ENCODE data around the gene VPS37C.

The VPS37C gene

GRCh38 chr11:61141601-61142028 is 19.6 kb downstream of the VPS37C start:
- no peak for DNase-seq (ENCODE audit: low read depth)
- no peak overlapping the region for H3K4me3 ChIP-seq (ENCODE audit: low read depth, low read length)

- no peak overlapping the region for H3K4me3 ChIP-seq (ENCODE audit: low read depth, low read length)
Observed at GRCh38 chr11:61140416-61140815, 20.8 kb downstream of the VPS37C start.

GRCh38 chr11:61139387-61139786 is 21.8 kb downstream of the VPS37C start:
- DNase-seq (ENCODE audit: low read depth), result no peak
- no peak overlapping the region for H3K4me3 ChIP-seq (ENCODE audit: low read depth, low read length)

More at GRCh38 chr11:61140416-61140815, 20.8 kb downstream of the VPS37C start:
- DNase-seq (ENCODE audit: low read depth), result no peak

GRCh38 chr11:61138935-61139334 is 22.3 kb downstream of the VPS37C start:
- peak; percentile 83 for DNase-seq (ENCODE audit: low read depth)
- no peak overlapping the region for H3K4me3 ChIP-seq (ENCODE audit: low read depth, low read length)

- no peak overlapping the region for H3K4me3 ChIP-seq (ENCODE audit: low read depth, low read length)
Observed at GRCh38 chr11:61134801-61135257, 26.4 kb downstream of the VPS37C start.

GRCh38 chr11:61133956-61134662 is 27.1 kb downstream of the VPS37C start:
- no peak for DNase-seq (ENCODE audit: low read depth)
- no peak overlapping the region for H3K4me3 ChIP-seq (ENCODE audit: low read depth, low read length)

More at GRCh38 chr11:61134801-61135257, 26.4 kb downstream of the VPS37C start:
- DNase-seq (ENCODE audit: low read depth), result no peak

- DNase-seq (ENCODE audit: low read depth), result no peak
- no peak overlapping the region for H3K4me3 ChIP-seq (ENCODE audit: low read depth, low read length)
Observed at GRCh38 chr11:61133145-61133544, 28.1 kb downstream of the VPS37C start.

GRCh38 chr11:61132646-61133045 is 28.6 kb downstream of the VPS37C start:
- no peak for DNase-seq (ENCODE audit: low read depth)
- no peak overlapping the region for H3K4me3 ChIP-seq (ENCODE audit: low read depth, low read length)

GRCh38 chr11:61131998-61132555 is 29.1 kb downstream of the VPS37C start:
- no peak overlapping the region for H3K4me3 ChIP-seq (ENCODE audit: low read depth, low read length)
- DNase-seq (ENCODE audit: low read depth), result no peak

- DNase-seq (ENCODE audit: low read depth), result no peak
- no peak overlapping the region for H3K4me3 ChIP-seq (ENCODE audit: low read depth, low read length)
Observed at GRCh38 chr11:61131586-61131985, 29.6 kb downstream of the VPS37C start.

- DNase-seq (ENCODE audit: low read depth), result peak; percentile 4
- H3K4me3 ChIP-seq (ENCODE audit: low read depth, low read length), result no peak overlapping the region
Observed at GRCh38 chr11:61131186-61131585, 30.0 kb downstream of the VPS37C start.

- no peak overlapping the region for H3K4me3 ChIP-seq (ENCODE audit: low read depth, low read length)
- DNase-seq (ENCODE audit: low read depth), result peak; percentile 60
Observed at GRCh38 chr11:61129639-61130523, 31.3 kb downstream of the VPS37C start.

GRCh38 chr11:61128947-61129638 is 32.1 kb downstream of the VPS37C start:
- no peak overlapping the region for H3K4me3 ChIP-seq (ENCODE audit: low read depth, low read length)
- DNase-seq (ENCODE audit: low read depth), result no peak

GRCh38 chr11:61127991-61128390 is 33.2 kb downstream of the VPS37C start:
- H3K4me3 ChIP-seq (ENCODE audit: low read depth, low read length), result no peak overlapping the region
- no peak for DNase-seq (ENCODE audit: low read depth)

GRCh38 chr11:61126256-61126655 is 35.0 kb downstream of the VPS37C start:
- no peak for DNase-seq (ENCODE audit: low read depth)
- H3K4me3 ChIP-seq (ENCODE audit: low read depth, low read length), result no peak overlapping the region

- DNase-seq (ENCODE audit: low read depth), result no peak
- H3K4me3 ChIP-seq (ENCODE audit: low read depth, low read length), result no peak overlapping the region
Observed at GRCh38 chr11:61125310-61125684, 35.9 kb downstream of the VPS37C start.

- DNase-seq (ENCODE audit: low read depth), result no peak
- no peak overlapping the region for H3K4me3 ChIP-seq (ENCODE audit: low read depth, low read length)
Observed at GRCh38 chr11:61124574-61125309, 36.5 kb downstream of the VPS37C start.

- no peak for DNase-seq (ENCODE audit: low read depth)
- no peak overlapping the region for H3K4me3 ChIP-seq (ENCODE audit: low read depth, low read length)
Observed at GRCh38 chr11:61123775-61124571, 37.3 kb downstream of the VPS37C start.
